ENCODE measurements around the gene REV1.
"Not testable (repeated sequence)": the region's sequence is repeated elsewhere in the genome, so short reads cannot be mapped to it uniquely, and the experiment has no call there.

The REV1 gene

GRCh38 chr2:99485824-99486223 lies 4.0 kb downstream of the REV1 start:
- DNase-seq (ENCODE audit: low spot score), result no peak

- DNase-seq (ENCODE audit: low spot score), result no peak
Measured at GRCh38 chr2:99485411-99485810, 4.4 kb downstream of the REV1 start.

DNA sequence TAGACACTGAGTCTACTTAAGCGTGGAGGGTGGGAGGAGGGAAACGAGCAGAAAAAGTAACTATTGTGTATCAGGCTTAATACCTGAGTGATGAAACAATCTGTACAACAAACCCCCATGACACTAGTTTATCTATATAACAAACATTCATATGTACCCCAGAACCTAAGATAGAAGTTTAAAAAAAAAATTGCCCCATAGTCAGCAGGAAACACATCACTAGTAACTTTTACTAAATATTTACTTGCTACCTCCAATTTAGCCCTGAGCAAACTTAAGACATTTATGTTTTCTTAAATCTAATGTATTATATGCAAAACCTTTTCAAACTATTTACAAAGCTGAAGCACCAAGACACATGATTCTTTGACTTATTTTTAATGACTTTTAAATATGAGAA lies 5.6 kb downstream of the REV1 start:
- no peak for DNase-seq (ENCODE audit: low spot score)

- no peak for DNase-seq (ENCODE audit: low spot score)
Measured at GRCh38 chr2:99481941-99482340, 7.9 kb downstream of the REV1 start.

DNA sequence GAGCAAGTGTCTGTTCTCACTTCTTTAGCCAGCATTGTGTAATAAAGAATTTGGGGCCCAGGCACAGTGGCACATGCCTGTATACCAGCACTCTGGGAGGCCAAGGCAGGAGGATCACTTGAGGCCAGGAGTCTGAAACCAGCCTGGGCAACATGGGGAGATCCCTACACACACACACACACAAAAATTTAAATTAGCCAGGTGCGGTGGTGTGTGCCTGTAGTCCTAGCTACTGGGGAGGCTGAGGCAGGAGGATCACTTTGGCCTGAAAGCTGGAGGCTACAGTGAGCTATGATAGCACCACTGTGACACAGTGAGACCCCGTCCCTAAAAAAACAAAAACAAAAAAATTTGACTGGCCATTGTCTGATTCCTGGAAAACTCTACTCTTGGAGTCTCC lies 8.3 kb downstream of the REV1 start:
- DNase-seq (ENCODE audit: low spot score), result no peak

- DNase-seq (ENCODE audit: low spot score), result no peak
Measured at GRCh38 chr2:99480390-99480789, 9.4 kb downstream of the REV1 start.

- no peak for DNase-seq (ENCODE audit: low spot score)
Measured at GRCh38 chr2:99478632-99479031, 11.2 kb downstream of the REV1 start.

DNA sequence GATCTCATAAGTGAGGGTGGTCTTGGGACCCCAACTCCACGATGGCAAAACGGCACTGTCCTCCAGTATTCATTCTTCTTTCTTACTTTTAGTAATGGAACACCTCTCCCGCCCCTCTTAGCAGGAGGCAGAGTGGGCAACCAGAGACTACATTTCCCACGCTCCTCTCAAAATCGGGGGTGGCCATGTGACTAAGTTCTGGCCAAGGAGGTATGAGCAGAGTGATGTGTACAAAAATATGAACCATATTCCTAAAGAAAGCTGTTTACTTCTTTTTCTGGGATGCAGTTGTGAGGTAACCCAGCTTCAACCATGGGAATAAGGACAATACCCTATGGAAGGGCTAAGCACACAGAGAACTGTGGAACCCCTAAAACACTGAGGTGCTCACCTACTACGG lies 12.8 kb downstream of the REV1 start:
- no peak for DNase-seq (ENCODE audit: low spot score)

GRCh38 chr2:99476629-99477028 lies 13.2 kb downstream of the REV1 start:
- DNase-seq (ENCODE audit: low spot score), result no peak

DNA sequence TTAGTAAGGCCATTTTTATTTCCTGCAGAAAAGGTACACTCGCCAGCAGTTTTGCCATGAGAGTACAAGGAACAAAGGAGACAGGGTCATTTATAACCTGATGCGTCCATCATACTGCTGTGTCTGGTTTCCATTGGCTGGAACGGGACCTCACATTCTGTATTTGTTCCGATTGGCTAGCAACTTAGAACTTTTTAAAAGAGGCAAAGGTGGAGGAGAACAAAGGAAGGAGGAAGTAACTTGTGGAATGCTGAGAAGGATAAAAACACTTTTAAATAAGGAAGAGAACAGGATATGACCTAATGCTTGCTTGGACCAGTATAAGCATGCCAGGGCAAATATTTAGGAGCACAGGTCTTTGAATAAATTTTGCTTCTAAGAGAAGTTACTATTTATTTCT lies 14.7 kb downstream of the REV1 start:
- DNase-seq (ENCODE audit: low spot score), result not testable (repeated sequence)

DNA sequence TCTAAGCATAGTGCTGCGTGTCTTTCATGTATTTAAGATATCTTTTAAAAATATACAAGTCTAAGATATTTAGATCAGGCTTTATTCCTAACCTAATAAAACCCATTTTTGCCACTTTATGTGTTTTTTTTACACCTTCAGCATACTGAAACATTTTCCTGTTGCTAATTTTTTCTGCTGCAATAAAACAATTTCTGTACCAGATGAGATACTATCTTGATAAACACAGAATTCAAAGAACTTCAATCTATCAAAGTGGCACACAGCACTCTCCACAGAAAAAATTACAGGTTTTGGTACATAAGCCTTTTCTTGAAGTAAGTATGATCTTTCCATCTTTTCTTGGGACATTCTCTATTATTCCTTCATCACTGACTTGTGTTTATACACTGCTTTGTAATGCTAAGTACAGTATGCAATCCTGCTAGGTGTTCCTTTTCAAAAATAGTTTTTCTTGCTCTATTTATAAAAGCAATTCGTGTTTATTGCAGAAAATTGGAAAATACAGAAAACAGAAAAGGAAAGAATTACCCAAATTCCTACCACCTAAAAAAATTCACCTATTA lies 16.2 kb downstream of the REV1 start:
- no peak for DNase-seq (ENCODE audit: low spot score)

- no peak for DNase-seq (ENCODE audit: low spot score)
Measured at GRCh38 chr2:99472600-99472960, 17.2 kb downstream of the REV1 start.

DNA sequence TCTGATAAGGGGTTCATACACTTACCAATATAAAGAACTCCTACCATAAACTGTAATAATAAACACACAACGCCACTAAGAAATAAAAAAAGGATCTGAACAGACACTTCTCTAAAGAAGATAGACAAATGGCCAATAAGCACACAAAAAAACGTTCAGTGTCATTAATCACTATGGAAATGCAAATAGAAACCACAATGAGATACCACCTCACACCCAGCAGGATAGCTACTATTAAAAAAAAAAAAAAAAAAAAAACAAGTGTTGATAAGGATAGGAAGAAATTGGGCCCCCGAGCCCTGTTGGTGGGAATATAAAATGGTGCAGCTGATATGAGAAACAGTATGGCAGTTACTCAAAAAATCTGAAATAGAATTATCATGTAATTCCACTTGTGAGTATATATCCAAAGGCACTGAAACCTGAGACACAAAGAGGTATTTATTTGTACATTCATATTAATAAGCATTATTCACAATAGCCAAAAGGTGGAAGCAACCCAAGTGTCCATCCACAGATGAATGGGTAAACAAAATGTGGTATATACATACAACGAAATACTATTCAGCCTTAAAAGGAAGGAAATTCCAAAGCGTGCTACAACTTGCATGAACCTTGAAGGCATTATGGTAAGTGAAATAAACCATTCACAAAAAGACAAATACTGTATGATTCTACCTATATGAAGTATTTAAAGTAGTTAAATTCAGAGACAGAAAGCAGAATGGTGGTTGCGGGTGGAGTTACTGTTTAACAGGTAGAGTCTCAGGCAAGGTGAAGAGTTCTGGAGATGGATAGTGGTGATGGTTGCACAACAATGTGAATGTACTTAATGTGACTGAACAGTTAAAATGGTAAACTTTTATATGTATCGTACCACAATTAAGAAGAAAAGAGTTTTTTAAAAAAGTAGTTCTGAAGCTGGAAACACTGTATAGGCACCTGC lies 17.9 kb downstream of the REV1 start:
- no peak for DNase-seq (ENCODE audit: low spot score)

DNA sequence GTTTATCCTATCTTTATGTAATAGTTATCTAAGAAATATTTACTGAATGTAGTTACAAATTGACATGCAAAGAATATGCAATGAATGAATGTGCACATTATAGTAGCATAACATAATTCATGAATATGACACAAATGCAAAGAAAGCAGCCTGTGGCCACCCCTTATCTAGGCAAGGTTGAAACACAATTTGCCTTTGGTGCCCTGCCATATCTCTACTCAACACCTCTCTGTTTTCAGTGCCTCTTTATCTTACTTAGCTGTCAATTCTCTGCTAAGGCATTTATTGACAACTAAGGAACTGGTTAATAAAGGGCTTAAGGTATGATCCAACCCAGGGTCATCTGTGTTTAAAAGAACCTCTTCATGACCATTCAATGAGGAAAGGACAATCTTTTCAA lies 18.9 kb downstream of the REV1 start:
- no peak for DNase-seq (ENCODE audit: low spot score)

DNA sequence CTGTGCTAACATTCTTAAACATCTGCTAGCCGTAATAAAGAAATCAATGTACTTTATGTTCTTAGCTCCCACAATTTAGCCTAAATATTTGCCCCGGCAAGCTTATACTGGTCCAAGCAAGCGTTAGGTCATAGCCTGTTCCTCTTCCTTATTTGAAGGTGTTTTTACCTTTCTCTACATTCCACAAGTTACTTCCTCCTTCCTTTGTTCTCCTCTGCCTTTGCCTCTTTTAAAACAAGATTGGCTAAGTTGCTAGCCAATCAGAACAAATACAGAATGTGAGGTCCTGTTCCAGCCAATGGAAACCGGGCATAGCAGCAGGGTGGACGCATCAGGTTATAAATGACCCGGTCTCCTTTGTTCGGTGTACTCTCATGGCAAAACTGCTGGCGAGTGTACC lies 19.4 kb downstream of the REV1 start:
- not testable (repeated sequence) for DNase-seq (ENCODE audit: low spot score)

- no peak for DNase-seq (ENCODE audit: low spot score)
Measured at GRCh38 chr2:99469394-99469793, 20.4 kb downstream of the REV1 start.

DNA sequence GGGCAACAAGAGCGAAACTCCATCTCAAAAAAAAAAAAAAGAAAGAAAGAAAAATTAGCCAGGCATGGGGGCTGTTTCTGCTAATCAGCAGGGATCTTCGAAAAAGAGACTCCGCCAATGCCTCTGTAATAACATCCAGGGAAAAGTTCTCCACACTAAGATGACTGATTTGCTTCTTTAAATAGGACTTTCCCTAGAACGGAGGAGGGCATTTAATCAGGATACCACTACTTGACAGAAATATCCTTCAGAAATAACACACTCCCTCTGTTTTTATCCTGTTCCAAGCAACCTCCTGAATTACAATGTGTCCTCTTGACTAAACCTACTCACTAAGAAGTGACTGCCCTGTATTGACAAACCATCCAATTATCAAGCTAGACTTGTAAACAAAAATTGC lies 21.7 kb downstream of the REV1 start:
- DNase-seq (ENCODE audit: low spot score), result no peak

DNA sequence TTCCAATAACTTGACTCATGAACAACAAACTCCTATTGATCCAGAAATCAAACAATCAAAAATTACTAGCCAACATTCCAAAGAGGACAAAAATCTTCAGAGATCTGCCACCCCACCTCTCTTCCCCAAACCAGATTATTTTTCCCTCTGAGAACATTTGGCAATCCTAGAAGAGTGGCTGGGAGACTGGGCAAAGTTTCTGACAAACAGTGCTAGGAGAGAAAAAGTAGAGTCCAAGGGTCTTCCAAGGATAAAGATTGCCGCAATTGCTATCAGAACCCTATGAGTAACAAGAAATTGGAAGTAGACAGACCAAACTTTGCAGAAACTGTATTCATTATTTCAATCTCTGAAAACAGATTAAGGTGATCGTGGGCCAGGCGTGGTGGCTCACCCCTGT lies 22.4 kb downstream of the REV1 start:
- DNase-seq (ENCODE audit: low spot score), result no peak

- DNase-seq (ENCODE audit: low spot score), result no peak
Measured at GRCh38 chr2:99461828-99462483, 27.9 kb downstream of the REV1 start.

DNA sequence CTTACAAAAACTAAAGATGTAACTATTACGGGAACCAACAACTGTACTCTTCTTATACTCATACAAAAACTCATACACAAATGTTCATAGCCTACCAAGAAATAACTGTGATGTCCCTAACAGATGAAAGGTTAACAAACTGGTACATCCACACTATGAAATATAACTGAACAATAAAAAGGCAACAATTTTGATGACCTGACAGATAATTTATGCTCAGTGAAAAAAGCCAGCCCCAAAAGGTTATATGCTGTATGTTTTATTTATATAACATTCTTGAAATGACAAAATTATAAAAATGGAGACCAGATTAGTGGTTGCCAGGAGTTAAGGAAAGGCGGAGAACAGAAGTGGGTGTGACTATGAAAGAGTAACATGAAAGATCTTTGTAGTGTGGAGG lies 31.3 kb downstream of the REV1 start:
- DNase-seq (ENCODE audit: low spot score), result no peak

DNA sequence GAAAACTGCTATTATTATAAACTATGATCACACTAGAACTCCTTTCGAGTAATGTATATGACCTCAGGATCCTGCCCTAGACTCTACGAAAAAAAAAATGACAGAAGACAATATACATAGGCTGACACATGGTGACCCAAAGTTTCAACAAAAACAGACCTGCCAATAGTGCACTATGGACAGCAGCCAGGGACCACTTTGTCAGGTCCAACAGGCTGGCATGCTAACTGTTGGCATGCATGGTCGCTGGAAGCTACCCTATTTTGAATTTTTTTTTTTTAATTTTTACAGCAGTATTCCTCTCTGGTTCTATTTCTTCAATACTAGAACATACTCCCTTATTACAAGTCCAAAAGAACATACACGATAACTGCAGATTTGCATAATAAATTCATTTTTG lies 38.1 kb downstream of the REV1 start:
- DNase-seq (ENCODE audit: low spot score), result no peak

GRCh38 chr2:99451280-99451679 lies 38.5 kb downstream of the REV1 start:
- DNase-seq (ENCODE audit: low spot score), result no peak

DNA sequence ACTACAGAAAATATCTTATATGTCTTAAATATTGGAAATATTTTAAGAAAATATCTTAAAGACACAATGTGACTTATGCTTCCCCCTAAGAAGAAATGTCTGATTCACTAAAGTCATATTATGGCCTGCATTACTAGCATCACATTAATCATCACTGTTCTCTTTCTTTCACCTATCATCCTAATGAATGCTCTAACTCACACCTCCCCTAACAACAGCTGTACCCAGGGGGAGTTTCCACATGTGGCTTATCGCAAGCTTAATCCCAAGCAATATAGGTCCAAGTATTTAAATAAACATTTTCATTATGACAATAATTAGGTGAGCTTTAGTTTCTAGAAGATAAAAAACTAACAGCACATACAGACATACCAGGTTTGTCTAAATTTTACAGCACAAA lies 39.6 kb downstream of the REV1 start:
- DNase-seq (ENCODE audit: low spot score), result no peak

Data from kidney capillary endothelial cell (primary cell).